CD4-positive, alpha-beta T cell (primary cell): Measurements from ENCODE around the gene FBXW11. TPM values are rescaled to one million over a fixed set of nuclear protein-coding genes. Genes with fewer than 3 reads are reported as not detected.

Experiments
- ATAC-seq: fragments of 200-7000 bp; cut with Tn5 transposase; one replicate; pipeline ENCODE4 v1.10.0; 2022; ENCODE audit warnings: mild to moderate bottlenecking; ENCODE audit not compliant: poor library complexity
- CTCF ChIA-PET: fragments of 350-600 bp; sonication (Branson Sonifier 250); formaldehyde crosslinking; loops from one replicate; lab custom pipeline; 2021; ENCODE audit warnings: antibody characterized with exemption, inconsistent platforms; lab: Charles Lee
- POLR2A ChIA-PET: fragments of 350-600 bp; sonication (Branson Sonifier 250); formaldehyde crosslinking; loops from one replicate; lab custom pipeline; 2021; ENCODE audit warnings: antibody characterized with exemption, inconsistent platforms; lab: Charles Lee
- DNase-seq, 14 experiments: peaks; one replicate each; pipeline ENCODE4 v3.0.0-alpha.2; 2013 to 2020; ENCODE audit warnings: mixed read lengths in 2 of 14
- H3K27ac ChIP-seq, 2 donors: one replicate each; pipeline versions ENCODE4 v1.5.1 to v1.7.0; 2013; ENCODE audit warnings: low read length in 2 of 2, low read depth in 1 of 2, mild to moderate bottlenecking in 1 of 2
- H3K27me3 ChIP-seq, 2 experiments: 1 replicate in 1 of 2; 2 replicates in 1 of 2; pipeline versions ENCODE4 v1.6.1 to v1.7.0; 2013; ENCODE audit warnings: low read length in 2 of 2, control low read depth in 1 of 2, mild to moderate bottlenecking in 1 of 2, moderate library complexity in 1 of 2; ENCODE audit not compliant: insufficient read depth in 2 of 2, control insufficient read depth in 1 of 2
- H3K36me3 ChIP-seq: one replicate; pipeline ENCODE4 v1.6.1; 2013; ENCODE audit warnings: low read length, control low read depth; ENCODE audit not compliant: insufficient read depth
- H3K4me1 ChIP-seq: one replicate; pipeline ENCODE4 v1.6.1; 2013; ENCODE audit warnings: low read length, control low read depth; ENCODE audit not compliant: insufficient read depth
- H3K4me3 ChIP-seq: one replicate; pipeline ENCODE4 v1.5.1; 2013; ENCODE audit warnings: mild to moderate bottlenecking, low read length, moderate library complexity
- H3K9me3 ChIP-seq, 2 experiments: 1 replicate in 1 of 2; 2 replicates in 1 of 2; pipeline versions ENCODE4 v1.6.1 to v1.7.0; 2013; ENCODE audit warnings: low read length in 2 of 2, mild to moderate bottlenecking in 2 of 2, control low read depth in 1 of 2, moderate library complexity in 1 of 2; ENCODE audit not compliant: control insufficient read depth in 1 of 2, insufficient read depth in 1 of 2
- H3K27ac Mint-ChIP-seq: one replicate; pipeline ENCODE4 v1.8.0; 2020; ENCODE audit warnings: mixed read lengths
- H3K27me3 Mint-ChIP-seq: one replicate; pipeline ENCODE4 v1.8.0; 2021; ENCODE audit warnings: mixed read lengths
- H3K36me3 Mint-ChIP-seq: one replicate; pipeline ENCODE4 v1.8.0; 2021; ENCODE audit warnings: low read depth, mixed read lengths
- H3K4me1 Mint-ChIP-seq: one replicate; pipeline ENCODE4 v1.8.0; 2021; ENCODE audit warnings: low read depth, mixed read lengths
- H3K4me3 Mint-ChIP-seq: one replicate; pipeline ENCODE4 v1.8.0; 2020; ENCODE audit warnings: mild to moderate bottlenecking, mixed read lengths
- H3K9me3 Mint-ChIP-seq: one replicate; pipeline ENCODE4 v1.8.0; 2020; ENCODE audit warnings: mixed read lengths
- CTCF ChIP-seq: fragments of 200-600 bp; IDR thresholded peaks from one replicate; pipeline ENCODE4 v1.8.0; 2022; ENCODE audit warnings: antibody characterized with exemption, mild to moderate bottlenecking
- intact Hi-C, 2 experiments: fragments of 100-400 bp; cut with DNase I in 1 of 2; cut with micrococcal nuclease in 1 of 2; formaldehyde crosslinking; loops; one replicate each; pipeline versions ENCODE4 v1.15.1 to v1.9.0; 2023 to 2025; cut with DNase I, micrococcal nuclease
- total RNA-seq, 174 experiments: library from RNA in 2 of 174; stranded (reverse) in 2 of 174; gene quantifications; one replicate each; pipeline ENCODE4 v1.2.3 and lab custom pipeline; 2021 to 2026

Gene FBXW11
- total RNA-seq, 2 experiments from 2014 or later: 20.9 to 24.0 TPM

GRCh38 chr5:171830686-171831085, 175.8 kb downstream of the FBXW11 start:
- Mint-ChIP-seq H3K4me1 (no peaks in the 10 kb centered on the region), H3K27me3 (no peaks in the 10 kb centered on the region), H3K4me3 (no peak overlapping the region), H3K9me3 (peaks cover 13% of the 10 kb centered on the region), H3K36me3 (no peaks in the 10 kb centered on the region), H3K27ac (no peak overlapping the region)
- ChIA-PET CTCF (no interaction called here), POLR2A (no interaction called here)
- Histone ChIP-seq H3K4me3 (no peak overlapping the region), H3K9me3 (no peaks in the 10 kb centered on the region), H3K36me3 (no peaks in the 10 kb centered on the region), H3K27ac (no peak overlapping the region), H3K4me1 (no peaks in the 10 kb centered on the region), H3K27me3 (no peaks in the 10 kb centered on the region)
- no peak for DNase-seq
- no peak for TF ChIP-seq CTCF
- ATAC-seq: no peak
- intact Hi-C loops: no loop called here

GRCh38 chr5:171827162-171827561, 179.3 kb downstream of the FBXW11 start:
- H3K4me3 Mint-ChIP-seq: no peak overlapping the region
- H3K27me3 Mint-ChIP-seq: no peaks in the 10 kb centered on the region
- Histone ChIP-seq H3K4me1 (no peaks in the 10 kb centered on the region), H3K27ac (no peak overlapping the region), H3K4me3 (no peak overlapping the region), H3K9me3 (no peaks in the 10 kb centered on the region), H3K36me3 (no peaks in the 10 kb centered on the region), H3K27me3 (no peaks in the 10 kb centered on the region)
- DNase-seq: no peak
- ChIA-PET CTCF (no interaction called here), POLR2A (no interaction called here)
- no peaks in the 10 kb centered on the region for H3K4me1 Mint-ChIP-seq
- ATAC-seq: no peak
- no peak for TF ChIP-seq CTCF
- no peaks in the 10 kb centered on the region for H3K36me3 Mint-ChIP-seq
- intact Hi-C loops: no loop called here
- H3K27ac Mint-ChIP-seq: no peak overlapping the region
- peaks cover 6% of the 10 kb centered on the region for H3K9me3 Mint-ChIP-seq

GRCh38 chr5:171826132-171826531, 180.3 kb downstream of the FBXW11 start:
- POLR2A ChIA-PET: no interaction called here
- CTCF ChIA-PET: no interaction called here
- Mint-ChIP-seq H3K9me3 (peaks cover under 1% of the 10 kb centered on the region), H3K4me1 (no peaks in the 10 kb centered on the region), H3K36me3 (no peaks in the 10 kb centered on the region), H3K4me3 (no peak overlapping the region), H3K27ac (no peak overlapping the region), H3K27me3 (no peaks in the 10 kb centered on the region)
- Histone ChIP-seq H3K36me3 (no peaks in the 10 kb centered on the region), H3K27ac (no peak overlapping the region), H3K4me3 (no peak overlapping the region), H3K4me1 (no peaks in the 10 kb centered on the region), H3K9me3 (no peaks in the 10 kb centered on the region), H3K27me3 (no peaks in the 10 kb centered on the region)
- ATAC-seq (no peak), DNase-seq (no peak)
- TF ChIP-seq CTCF: no peak
- intact Hi-C loops: no loop called here
